GM21367 (cell line): ENCODE measurements around the gene CCNA1.

Source experiments
- ATAC-seq: cut with Tn5 transposase; IDR thresholded peaks from one replicate; pipeline ENCODE4 v1.9.1; 2021; ENCODE audit not compliant: unreplicated experiment

CCNA1 gene

GRCh38 chr13:36432106-36432544, at the start of gene CCNA1:
Gene CCNA1 (plus strand): TSS chr13:36432495. CDS start chr13:36433057, 562 bp downstream.
- no peak for ATAC-seq

GRCh38 chr13:36385489-36385888, 46.8 kb upstream of the CCNA1 start:
- no peak for ATAC-seq

DNA sequence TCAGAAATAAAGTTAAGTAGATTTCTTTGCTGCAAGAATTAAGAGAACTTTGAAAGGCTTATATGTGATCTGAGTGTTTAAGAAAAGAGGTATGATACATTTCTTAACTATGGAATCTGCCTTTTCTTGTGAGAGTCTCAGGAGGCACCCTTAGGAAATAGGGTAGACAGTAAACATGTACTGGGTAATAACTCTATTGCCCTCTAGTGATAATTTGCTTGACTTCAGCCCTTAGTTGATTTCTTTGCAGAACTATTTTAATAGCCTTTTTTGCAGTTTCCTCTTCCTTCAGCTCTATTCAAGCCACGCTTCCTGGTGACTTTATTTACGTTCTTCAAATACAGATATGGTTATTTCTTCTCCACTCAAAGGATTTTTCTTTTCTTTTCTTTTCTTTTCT, 37.0 kb upstream of the CCNA1 start:
- ATAC-seq: no peak

DNA sequence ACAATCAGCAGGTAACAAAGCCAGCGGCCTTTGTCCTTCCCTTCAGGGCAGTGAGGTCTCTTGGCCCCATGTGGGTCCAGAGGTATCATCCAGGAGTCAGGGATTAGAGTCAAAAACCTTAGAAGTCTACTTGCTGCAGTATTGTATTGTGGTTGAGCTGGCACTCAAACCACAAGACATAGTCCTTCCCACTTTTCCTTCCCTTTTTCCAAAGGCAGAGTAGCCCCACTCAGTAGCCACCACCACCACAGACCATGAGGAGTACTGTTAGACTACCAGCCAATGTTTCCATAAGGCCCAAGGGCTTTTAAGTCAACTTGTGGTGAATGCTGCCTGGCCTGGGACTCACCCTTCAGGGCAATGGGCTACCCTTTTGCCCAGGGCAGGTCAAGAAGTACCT, 27.1 kb upstream of the CCNA1 start:
- no peak for ATAC-seq

DNA sequence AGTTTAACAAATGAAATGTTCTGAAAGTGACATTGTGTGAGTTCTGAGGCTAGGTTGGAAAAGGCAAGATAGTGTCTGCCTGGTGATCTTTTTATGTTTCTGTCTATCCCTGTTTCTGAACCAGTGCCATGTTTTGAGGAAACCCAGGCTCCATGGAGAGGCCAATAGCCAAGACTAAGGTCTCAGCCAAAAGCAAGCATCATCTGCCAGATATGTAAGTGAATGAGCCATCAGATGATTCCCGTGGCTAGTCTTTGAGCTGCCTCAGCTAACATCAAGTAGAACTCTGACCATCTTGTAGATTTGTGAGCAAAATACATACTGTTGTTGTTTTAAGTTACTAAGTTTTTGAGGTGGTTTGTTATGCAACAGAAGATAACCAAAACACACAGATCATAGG, 19.6 kb upstream of the CCNA1 start:
- no peak for ATAC-seq

- no peak for ATAC-seq
These were observed 19.1 kb upstream of the CCNA1 start for GRCh38 chr13:36413161-36413560.

DNA sequence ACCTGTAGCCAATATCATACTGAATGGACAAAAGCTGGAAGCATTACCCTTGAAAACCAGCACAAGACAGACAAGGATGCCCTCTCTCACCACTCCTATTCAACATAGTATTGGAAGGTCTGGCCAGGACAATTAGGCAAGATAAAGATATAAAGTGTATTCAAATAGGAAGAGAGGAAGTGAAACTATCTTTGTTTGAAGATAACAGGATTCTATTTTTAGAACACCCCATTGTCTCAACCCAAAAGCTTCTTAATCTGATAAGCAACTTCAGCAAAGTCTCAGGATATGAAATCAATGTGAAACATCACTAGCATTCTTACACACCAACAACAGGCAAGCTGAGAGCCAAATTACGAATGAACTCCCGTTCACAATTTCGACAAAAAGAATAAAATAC, 17.8 kb upstream of the CCNA1 start:
- ATAC-seq: no peak

GRCh38 chr13:36417331-36417730, 15.0 kb upstream of the CCNA1 start:
- ATAC-seq: no peak

DNA sequence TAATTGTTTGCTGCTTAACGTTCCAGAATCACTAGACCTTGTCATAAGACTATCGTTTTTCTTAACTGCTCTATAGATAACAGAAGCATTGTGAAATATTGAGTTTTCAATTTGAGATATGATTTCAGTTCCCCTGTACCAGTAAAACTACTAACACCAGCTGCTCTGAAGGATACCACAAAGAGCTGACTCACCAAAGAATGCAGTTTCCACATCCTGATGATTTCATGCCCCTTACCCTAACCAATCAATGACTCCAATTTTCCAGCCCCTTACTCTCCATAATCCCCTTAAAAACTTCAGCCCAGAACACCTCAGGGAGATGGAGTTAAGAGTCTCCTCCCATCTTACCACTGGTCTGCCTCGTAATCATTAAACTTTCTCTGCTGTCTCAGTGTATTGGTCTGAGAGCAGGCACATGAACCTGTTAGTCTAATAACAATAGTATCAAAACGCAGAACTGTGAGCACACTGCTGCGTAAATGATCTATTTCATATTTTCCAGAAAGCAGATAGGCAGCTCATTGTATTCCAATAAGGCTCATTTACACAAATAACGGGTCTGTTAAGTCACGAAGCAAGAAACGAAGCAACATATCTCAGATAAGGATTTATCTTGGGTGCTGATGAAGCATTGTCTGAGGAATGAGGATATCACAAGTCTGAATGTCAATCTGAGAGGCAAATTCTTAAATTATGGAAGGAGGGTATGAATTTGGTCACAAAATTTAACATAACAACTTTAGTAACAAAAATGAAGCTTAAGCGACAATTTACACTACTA, 14.1 kb upstream of the CCNA1 start:
- peak; percentile 82 for ATAC-seq

DNA sequence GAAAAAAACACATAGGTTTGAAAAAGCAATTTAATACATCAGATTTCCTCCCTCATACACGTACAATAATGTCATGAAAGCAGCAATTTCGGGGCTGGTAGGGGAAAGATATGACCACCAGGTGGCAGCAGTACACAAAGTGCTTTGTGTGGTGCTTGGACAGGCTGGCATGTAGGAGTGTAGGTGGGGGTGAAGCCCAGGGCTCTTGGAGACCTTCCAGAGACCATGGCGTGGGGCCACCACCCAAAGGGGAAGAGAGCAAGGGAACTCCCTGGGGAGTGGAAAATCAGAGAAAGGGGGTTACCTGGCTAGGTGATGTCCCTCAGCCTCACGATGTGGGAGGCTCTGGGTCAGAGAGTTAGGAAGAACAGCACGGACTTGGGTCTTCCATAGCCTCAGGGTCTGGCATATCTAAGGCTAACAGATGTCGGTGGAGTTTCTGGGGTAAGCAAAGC, 11.8 kb upstream of the CCNA1 start:
- peak; percentile 70 for ATAC-seq

- ATAC-seq: no peak
These were observed 10.8 kb upstream of the CCNA1 start for GRCh38 chr13:36421447-36421846.

DNA sequence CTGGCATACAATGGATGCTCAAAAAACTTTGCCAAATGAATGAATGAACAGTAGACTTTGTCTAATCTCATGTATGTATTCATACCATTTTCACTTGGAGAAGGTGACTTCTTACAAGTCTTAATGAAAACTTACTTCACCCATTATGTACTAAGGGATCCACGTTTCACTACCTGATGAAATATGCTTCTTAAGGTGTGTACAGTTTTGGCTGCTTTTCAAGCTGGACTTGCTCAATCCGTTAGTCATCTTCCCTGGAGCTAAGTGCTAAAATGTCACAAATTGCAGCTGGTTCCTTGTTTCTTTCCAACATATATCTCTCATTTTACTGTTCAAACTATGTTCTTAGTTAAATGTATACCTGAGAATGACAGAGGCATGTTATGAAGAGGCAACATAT, 4.2 kb upstream of the CCNA1 start:
- ATAC-seq: no peak

DNA sequence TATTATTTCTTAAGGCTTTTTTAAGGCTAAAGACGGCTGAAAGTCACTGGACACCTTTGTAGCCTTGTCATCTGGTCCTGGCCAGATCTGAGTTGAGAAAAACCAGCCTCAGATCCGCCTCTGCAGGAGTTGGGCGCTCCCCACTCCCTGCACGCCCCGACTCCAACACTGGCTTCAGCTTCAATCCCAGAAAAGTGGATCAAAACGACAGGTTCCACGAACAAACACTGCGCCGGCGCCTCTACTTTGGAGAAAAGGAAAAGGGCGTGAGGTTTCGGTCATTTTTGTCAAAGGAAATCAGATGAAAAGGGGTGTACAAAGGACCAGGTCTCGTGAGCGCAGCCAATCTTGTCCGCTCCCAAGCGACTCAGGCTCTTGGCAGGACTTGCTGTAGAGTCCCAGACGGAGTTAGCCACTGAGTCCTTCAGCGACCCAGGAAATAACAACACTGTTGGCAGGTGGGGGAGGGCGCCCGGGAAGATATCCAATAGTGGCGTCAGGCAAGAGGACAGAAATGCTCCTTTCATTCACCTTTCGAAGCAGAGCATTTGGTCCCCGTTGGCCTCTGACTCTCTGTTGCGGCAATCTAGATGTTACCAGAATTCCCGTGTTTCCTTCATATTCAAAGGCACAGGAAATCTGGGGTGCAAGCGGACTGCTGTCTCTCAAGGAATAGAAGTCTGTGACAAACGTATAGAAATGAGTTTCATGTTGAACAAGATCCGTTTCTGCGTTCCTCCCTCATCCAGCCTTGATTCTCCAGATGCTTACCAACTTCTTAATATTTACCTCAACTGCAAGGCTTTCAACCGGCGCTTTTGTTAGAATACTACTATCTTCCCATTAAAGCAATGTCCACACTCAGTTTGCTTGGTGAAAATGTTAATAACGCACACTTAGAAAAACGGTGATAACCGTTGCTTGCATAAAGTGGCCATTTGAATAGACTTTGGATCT, 1.8 kb upstream of the CCNA1 start:
- no peak for ATAC-seq

GRCh38 chr13:36431204-36432105, 840 bp upstream of the CCNA1 start:
- no peak for ATAC-seq

DNA sequence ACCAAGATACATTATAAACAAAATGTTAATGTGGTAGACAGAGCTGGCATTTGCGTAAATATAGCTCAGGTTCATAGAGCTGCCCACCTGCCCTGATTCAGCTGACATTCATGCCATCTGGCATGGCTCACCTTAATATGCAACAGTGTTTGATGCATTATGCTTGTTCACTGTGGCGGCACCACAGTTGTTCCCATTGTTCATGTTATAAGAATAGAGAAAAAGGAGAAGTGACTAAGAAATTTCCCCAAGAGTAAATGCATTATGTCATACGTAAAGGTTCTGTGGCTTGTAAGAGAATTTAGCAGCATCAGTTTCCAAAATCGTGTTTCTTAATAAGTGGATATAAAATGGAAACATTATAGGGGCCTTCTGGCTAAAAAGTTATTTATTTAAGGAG, 4.5 kb downstream of the CCNA1 start:
- no peak for ATAC-seq

DNA sequence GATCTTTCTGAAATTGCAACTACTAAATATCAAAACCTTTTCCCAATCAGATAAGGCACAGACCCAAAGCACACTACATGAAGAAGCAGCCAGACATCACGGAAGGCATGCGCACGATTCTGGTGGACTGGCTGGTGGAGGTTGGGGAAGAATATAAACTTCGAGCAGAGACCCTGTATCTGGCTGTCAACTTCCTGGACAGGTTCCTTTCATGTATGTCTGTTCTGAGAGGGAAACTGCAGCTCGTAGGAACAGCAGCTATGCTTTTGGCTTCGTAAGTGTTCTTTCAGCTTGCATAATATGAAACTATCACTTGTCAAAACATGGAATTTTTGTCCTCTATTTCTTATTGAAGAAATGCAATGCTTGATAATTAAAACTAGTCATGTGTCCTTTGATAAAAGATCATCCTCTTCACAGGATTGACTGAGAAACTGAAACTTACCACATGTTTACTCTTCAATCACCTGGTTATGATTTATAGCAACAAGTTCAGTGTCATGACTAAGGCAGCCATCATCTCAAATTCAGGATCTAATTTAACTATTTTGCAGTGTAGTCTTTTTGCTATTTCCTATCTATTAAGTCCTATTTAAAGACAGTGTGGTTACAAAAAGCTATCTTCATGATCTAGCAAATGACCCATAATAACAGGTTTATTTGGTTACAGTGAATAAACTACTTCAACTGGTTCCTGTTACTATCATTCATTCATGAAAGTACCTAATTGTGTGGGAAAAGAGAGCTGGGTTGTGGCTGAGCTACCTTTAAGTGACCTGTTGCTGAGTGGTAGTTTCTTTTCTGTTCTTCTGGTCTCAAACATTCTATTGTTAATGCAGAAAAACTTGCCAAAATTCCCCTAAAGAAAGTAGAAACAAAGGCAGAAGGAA, 6.5 kb downstream of the CCNA1 start:
- ATAC-seq: no peak

DNA sequence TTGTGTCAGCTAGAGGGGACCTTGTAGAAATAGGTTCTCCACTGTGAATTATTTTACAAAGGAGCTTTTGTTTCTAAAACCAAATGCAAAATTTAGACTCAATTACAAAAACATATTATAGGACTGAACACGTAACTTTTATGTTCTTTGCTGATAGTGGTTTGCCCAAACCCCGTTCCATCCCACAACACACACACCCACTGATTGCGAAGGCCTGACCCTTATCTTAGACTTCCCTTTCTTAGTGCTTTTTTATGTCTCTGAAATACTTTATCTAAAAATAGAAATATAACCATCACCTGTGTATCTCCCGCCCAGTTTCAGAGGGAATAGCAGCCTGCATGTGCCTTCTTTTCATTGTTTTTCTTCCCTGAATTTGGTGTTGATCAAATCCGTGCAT, 13.0 kb downstream of the CCNA1 start:
- ATAC-seq: no peak

GRCh38 chr13:36445891-36446351, 13.6 kb downstream of the CCNA1 start:
- no peak for ATAC-seq

- no peak for ATAC-seq
These were observed 15.2 kb downstream of the CCNA1 start for GRCh38 chr13:36447501-36447900.

DNA sequence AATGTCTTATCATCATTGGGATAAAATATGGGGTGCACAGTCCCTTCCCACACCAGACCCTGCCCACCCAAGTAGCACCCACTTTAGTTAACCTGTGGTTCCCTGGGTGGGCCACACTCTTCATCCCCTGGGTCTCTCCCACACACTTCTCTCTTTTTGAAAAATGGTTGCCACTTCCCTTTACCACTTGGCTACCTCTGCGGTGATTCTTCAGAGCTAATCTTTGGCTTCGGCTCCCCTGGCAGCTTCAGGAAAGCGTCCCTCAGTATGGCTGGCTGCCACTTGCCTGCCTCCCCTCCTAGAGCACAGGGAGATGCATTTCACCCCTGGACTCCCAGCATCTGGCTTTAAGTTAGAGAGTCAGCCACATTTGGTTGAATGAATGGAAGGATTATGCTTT, 18.2 kb downstream of the CCNA1 start:
- no peak for ATAC-seq
